Calu3 (cell line): ENCODE data around the gene USP2. TPM values are rescaled to one million over a fixed set of nuclear protein-coding genes. Genes with fewer than 3 reads are reported as not detected.

Source experiments
- BruUV-seq: library from RNA; stranded (reverse); fragments of 400-500 nt; replicated peaks from 2 replicates; lab custom pipeline; 2021; lab: Mats Ljungman, UMichigan
- CTCF ChIA-PET: fragments of 300-600 bp; sonication (Branson Sonifier 250); formaldehyde crosslinking; loops from one replicate; lab custom pipeline; 2022; ENCODE audit warnings: antibody characterized with exemption; lab: Charles Lee
- DNase-seq: peaks from one replicate; pipeline ENCODE4 v3.0.0; 2022
- H3K27ac Mint-ChIP-seq: one replicate; pipeline ENCODE4 v1.8.0; 2022; ENCODE audit warnings: mixed read lengths; ENCODE audit not compliant: unreplicated experiment
- H3K27me3 Mint-ChIP-seq: one replicate; pipeline ENCODE4 v1.8.0; 2022; ENCODE audit warnings: mixed read lengths; ENCODE audit not compliant: unreplicated experiment
- H3K36me3 Mint-ChIP-seq: one replicate; pipeline ENCODE4 v1.8.0; 2022; ENCODE audit warnings: mild to moderate bottlenecking, moderate library complexity, mixed read lengths; ENCODE audit not compliant: insufficient read depth, unreplicated experiment
- H3K4me1 Mint-ChIP-seq: one replicate; pipeline ENCODE4 v1.8.0; 2022; ENCODE audit warnings: mild to moderate bottlenecking, low read depth, mixed read lengths; ENCODE audit not compliant: unreplicated experiment
- H3K4me3 Mint-ChIP-seq: one replicate; pipeline ENCODE4 v1.8.0; 2022; ENCODE audit warnings: mild to moderate bottlenecking, low read depth, moderate library complexity, mixed read lengths; ENCODE audit not compliant: unreplicated experiment
- H3K9me3 Mint-ChIP-seq: one replicate; pipeline ENCODE4 v1.8.0; 2022; ENCODE audit warnings: low read depth, mixed read lengths; ENCODE audit not compliant: unreplicated experiment
- CTCF ChIP-seq: fragments of 200-600 bp; IDR thresholded peaks from one replicate; pipeline ENCODE4 v1.8.0; 2022; ENCODE audit warnings: antibody characterized with exemption; ENCODE audit not compliant: unreplicated experiment
- intact Hi-C: fragments of 100-400 bp; cut with micrococcal nuclease; formaldehyde crosslinking; loops from one replicate; pipeline ENCODE4 v1.10.0; 2022; ENCODE audit not compliant: unreplicated experiment
- total RNA-seq: library from RNA; stranded (reverse); gene quantifications from 2 replicates; pipeline ENCODE4 v1.2.3, GENCODE V29; 2022

USP2 gene
- total RNA-seq, 1 experiment from 2014 or later: 1.1 TPM

GRCh38 chr11:119403021-119403420 lies 21.5 kb upstream of the USP2 start:
- no peak for DNase-seq
- Mint-ChIP-seq H3K9me3 (peaks cover under 1% of the 10 kb centered on the region), H3K4me1 (no peaks in the 10 kb centered on the region), H3K36me3 (no peaks in the 10 kb centered on the region), H3K27ac (no peak overlapping the region), H3K27me3 (no peaks in the 10 kb centered on the region), H3K4me3 (no peak overlapping the region)
- intact Hi-C loops: no loop called here
- TF ChIP-seq CTCF: no peak
- CTCF ChIA-PET: interaction anchor here (0.5 kb wide), 1 partner anchor 482 kb away, joined by 3 read pairs; no protein-coding TSS in a partner anchor
- no TSS peak for BruUV-seq

- no peaks in the 10 kb centered on the region for H3K27me3 Mint-ChIP-seq
- H3K4me3 Mint-ChIP-seq: no peak overlapping the region
- no peaks in the 10 kb centered on the region for H3K4me1 Mint-ChIP-seq
- no TSS peak for BruUV-seq
- CTCF ChIA-PET: no interaction called here
- intact Hi-C loops: no loop called here
- no peak for DNase-seq
- no peaks in the 10 kb centered on the region for H3K36me3 Mint-ChIP-seq
- H3K27ac Mint-ChIP-seq: no peak overlapping the region
- no peak for TF ChIP-seq CTCF
- H3K9me3 Mint-ChIP-seq: peaks cover 5% of the 10 kb centered on the region
Measured at GRCh38 chr11:119402470-119402869, 21.0 kb upstream of the USP2 start.

- Mint-ChIP-seq H3K4me1 (no peaks in the 10 kb centered on the region), H3K9me3 (peaks cover 5% of the 10 kb centered on the region), H3K27me3 (no peaks in the 10 kb centered on the region), H3K4me3 (no peak overlapping the region), H3K27ac (no peak overlapping the region), H3K36me3 (no peaks in the 10 kb centered on the region)
- no peak for TF ChIP-seq CTCF
- CTCF ChIA-PET: interaction anchor here (0.8 kb wide), 1 partner anchor 11 kb away, joined by 3 read pairs; no protein-coding TSS in a partner anchor
- DNase-seq: no peak
- intact Hi-C loops: no loop called here
- BruUV-seq: no TSS peak
Measured at GRCh38 chr11:119400860-119401259, 19.4 kb upstream of the USP2 start.

GRCh38 chr11:119397740-119398139 lies 16.2 kb upstream of the USP2 start:
- Mint-ChIP-seq H3K27me3 (no peaks in the 10 kb centered on the region), H3K4me3 (no peak overlapping the region), H3K9me3 (peaks cover 5% of the 10 kb centered on the region), H3K27ac (no peak overlapping the region), H3K36me3 (no peaks in the 10 kb centered on the region), H3K4me1 (no peaks in the 10 kb centered on the region)
- no peak for TF ChIP-seq CTCF
- CTCF ChIA-PET: interaction anchor here (0.7 kb wide), 1 partner anchor 17 kb away, joined by 3 read pairs; no protein-coding TSS in a partner anchor
- BruUV-seq: no TSS peak
- intact Hi-C loops: no loop called here
- no peak for DNase-seq
